ENCODE measurements around the gene PHOSPHO1.

PHOSPHO1 gene

GRCh38 chr17:49204516-49204915 is 26.1 kb downstream of the PHOSPHO1 start:
- no peak overlapping the region for H3K27ac ChIP-seq
- TF ChIP-seq ZFX (IDR thresholded peaks at IDR 0.05; ENCODE audit: borderline replicate concordance) = no peak
- TF ChIP-seq, protein P1, sequence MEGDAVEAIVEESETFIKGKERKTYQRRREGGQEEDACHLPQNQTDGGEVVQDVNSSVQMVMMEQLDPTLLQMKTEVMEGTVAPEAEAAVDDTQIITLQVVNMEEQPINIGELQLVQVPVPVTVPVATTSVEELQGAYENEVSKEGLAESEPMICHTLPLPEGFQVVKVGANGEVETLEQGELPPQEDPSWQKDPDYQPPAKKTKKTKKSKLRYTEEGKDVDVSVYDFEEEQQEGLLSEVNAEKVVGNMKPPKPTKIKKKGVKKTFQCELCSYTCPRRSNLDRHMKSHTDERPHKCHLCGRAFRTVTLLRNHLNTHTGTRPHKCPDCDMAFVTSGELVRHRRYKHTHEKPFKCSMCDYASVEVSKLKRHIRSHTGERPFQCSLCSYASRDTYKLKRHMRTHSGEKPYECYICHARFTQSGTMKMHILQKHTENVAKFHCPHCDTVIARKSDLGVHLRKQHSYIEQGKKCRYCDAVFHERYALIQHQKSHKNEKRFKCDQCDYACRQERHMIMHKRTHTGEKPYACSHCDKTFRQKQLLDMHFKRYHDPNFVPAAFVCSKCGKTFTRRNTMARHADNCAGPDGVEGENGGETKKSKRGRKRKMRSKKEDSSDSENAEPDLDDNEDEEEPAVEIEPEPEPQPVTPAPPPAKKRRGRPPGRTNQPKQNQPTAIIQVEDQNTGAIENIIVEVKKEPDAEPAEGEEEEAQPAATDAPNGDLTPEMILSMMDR (IDR thresholded peaks at IDR 0.05) = no peak

DNA sequence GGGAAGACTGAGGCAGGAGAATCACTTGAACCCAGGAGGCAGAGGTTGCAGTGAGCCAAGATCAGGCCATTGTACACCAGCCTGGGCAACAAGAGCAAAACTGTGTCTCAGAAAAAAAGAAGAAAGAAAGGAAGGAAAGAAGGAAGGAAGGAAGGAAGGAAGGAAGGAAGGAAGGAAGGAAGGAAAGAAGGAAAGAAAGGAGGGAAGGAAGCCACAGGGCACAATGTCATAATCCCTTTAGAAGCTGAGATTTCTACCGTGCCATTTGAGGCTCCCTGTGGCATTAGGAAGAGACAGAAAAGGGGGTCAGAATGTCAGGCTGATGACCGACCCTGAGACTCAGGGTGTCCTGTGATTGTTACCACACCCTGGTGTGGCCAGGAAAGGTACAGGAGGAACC is 26.8 kb downstream of the PHOSPHO1 start:
- H3K27ac ChIP-seq = no peak overlapping the region
- TF ChIP-seq, protein P1 (IDR thresholded peaks at IDR 0.05) = no peak
- TF ChIP-seq ZFX (IDR thresholded peaks at IDR 0.05; ENCODE audit: borderline replicate concordance) = no peak

- TF ChIP-seq, protein P1 (IDR thresholded peaks at IDR 0.05) = no peak
- TF ChIP-seq ZFX (IDR thresholded peaks at IDR 0.05; ENCODE audit: borderline replicate concordance) = no peak
- no peak overlapping the region for H3K27ac ChIP-seq
Observed at GRCh38 chr17:49201481-49201927, 29.1 kb downstream of the PHOSPHO1 start.

- TF ChIP-seq, protein P1 (IDR thresholded peaks at IDR 0.05) = no peak
- no peak for TF ChIP-seq ZFX (IDR thresholded peaks at IDR 0.05; ENCODE audit: borderline replicate concordance)
- no peak overlapping the region for H3K27ac ChIP-seq
Observed at GRCh38 chr17:49200423-49201083, 30.0 kb downstream of the PHOSPHO1 start.

DNA sequence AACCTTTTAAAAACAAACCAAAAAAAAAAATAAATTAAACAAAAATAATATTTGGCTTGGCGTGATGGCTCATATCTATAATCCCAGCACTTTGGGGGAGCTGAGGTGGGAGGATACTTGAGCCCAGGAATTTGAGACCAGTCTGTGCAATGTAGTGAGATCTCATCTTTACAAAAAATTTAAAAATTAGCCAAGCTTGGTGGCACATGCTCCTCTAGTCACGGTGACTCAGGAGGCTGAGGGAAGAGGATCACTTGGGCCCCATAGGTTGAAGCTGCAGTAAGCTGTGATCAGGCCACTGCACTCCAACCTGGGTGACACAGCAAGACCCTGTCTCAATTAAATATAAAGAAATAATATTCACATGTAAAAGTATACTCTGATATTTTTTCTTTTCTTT is 32.4 kb downstream of the PHOSPHO1 start:
- TF ChIP-seq ZFX (IDR thresholded peaks at IDR 0.05; ENCODE audit: borderline replicate concordance) = no peak
- TF ChIP-seq, protein P1 (IDR thresholded peaks at IDR 0.05) = no peak
- no peak overlapping the region for H3K27ac ChIP-seq

DNA sequence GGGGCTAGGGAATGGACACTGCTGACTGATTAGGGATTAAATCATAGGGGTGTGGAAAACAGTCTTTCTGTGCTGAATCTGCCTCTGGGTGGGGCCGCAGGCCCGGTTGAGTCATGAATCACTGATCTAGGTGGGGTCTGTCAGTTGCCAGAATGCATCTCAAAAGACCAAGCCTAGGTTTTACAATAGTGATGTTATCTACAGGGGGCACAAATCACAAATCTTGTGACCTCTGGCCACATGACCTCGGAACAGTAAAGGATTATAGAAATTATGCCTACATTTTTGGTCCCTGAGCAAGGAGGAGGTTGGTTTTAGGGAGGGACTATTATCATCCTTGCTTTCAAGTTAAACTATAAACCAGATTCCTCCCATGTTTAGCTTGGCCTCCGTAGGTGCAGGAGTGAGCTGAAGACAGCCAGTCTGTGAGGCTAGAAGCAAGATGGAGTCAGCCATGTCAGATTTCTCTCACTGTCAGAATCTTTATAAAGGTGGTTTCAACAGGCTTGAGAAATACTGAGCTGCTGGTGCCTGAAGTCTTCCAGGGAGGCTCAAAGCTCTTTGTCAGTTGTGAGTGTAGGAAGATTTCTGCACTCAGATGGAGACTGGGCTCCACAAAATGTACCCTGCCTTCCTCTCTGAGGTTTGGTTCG is 33.1 kb downstream of the PHOSPHO1 start:
- no peak overlapping the region for H3K27ac ChIP-seq
- TF ChIP-seq ZFX (IDR thresholded peaks at IDR 0.05; ENCODE audit: borderline replicate concordance) = no peak
- TF ChIP-seq, protein P1 (IDR thresholded peaks at IDR 0.05) = no peak

DNA sequence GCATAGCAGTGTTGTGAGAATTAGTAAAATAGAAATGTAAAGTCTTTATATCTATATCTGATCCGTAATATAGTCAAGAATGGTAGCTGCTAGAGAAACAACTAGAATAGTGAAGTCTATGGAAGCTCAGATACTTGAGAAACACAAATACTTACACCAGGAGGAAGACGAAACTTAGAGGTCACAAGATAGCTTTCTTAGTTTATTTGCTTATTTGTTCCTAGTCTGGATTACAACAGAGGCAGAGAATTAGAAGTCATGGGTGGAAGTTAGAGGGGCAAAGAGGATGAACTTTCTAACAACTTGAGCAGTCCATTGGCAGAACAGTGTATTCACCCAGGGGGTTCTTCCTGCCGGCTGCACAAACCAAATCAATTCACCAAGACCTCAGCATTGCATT is 34.1 kb downstream of the PHOSPHO1 start:
- TF ChIP-seq, protein P1 (IDR thresholded peaks at IDR 0.05) = no peak
- no peak for TF ChIP-seq ZFX (IDR thresholded peaks at IDR 0.05; ENCODE audit: borderline replicate concordance)
- H3K27ac ChIP-seq = no peak overlapping the region
